Measurements from ENCODE around the gene PFN4. TPM values are rescaled to one million over a fixed set of nuclear protein-coding genes. Genes with fewer than 3 reads are reported as not detected.

Gene PFN4
- total RNA-seq, 4 donors from 2014 or later = not detected

DNA sequence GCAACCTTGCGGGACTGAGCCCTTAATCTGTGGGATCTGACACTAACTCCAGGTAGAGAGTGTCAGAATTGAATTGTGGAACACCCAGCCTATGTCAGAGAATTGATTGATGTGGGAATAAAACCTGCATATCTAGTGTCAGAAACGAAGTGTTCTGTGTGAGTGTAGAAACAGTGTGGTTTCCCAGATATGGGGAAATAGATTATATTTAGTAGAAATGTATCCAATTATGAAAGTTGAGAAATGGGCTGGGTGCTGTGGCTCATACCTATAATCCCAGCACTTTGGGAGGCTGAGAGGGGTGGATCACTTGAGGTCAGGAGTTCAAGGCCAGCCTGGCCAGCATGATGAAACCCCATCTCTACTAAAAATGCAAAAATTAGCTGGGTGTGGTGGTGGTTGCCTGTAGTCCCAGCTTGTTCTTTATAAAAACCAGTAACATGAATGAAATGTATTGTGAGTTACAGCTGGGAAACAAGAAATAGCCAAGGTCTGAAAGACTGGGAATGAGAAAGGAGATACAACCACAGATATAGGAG, 34.2 kb downstream of the PFN4 start:
- Histone ChIP-seq H3K27me3 (no peaks in the 10 kb centered on the region), H3K27ac (no peak overlapping the region), H3K4me1 (peaks cover 0 to 1% (median 0%) of the 10 kb centered on the region in 4 donors), H3K36me3 (peaks cover 0 to 3% (median 0%) of the 10 kb centered on the region in 3 donors), H3K4me3 (no peak overlapping the region), H3K9me3 (no peaks in the 10 kb centered on the region)
- no peak for DNase-seq
- TF ChIP-seq, protein P1, sequence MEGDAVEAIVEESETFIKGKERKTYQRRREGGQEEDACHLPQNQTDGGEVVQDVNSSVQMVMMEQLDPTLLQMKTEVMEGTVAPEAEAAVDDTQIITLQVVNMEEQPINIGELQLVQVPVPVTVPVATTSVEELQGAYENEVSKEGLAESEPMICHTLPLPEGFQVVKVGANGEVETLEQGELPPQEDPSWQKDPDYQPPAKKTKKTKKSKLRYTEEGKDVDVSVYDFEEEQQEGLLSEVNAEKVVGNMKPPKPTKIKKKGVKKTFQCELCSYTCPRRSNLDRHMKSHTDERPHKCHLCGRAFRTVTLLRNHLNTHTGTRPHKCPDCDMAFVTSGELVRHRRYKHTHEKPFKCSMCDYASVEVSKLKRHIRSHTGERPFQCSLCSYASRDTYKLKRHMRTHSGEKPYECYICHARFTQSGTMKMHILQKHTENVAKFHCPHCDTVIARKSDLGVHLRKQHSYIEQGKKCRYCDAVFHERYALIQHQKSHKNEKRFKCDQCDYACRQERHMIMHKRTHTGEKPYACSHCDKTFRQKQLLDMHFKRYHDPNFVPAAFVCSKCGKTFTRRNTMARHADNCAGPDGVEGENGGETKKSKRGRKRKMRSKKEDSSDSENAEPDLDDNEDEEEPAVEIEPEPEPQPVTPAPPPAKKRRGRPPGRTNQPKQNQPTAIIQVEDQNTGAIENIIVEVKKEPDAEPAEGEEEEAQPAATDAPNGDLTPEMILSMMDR (IDR thresholded peaks at IDR 0.05) = no peak
- TF ChIP-seq POLR2A (IDR thresholded peaks at IDR 0.05) = no peak

DNA sequence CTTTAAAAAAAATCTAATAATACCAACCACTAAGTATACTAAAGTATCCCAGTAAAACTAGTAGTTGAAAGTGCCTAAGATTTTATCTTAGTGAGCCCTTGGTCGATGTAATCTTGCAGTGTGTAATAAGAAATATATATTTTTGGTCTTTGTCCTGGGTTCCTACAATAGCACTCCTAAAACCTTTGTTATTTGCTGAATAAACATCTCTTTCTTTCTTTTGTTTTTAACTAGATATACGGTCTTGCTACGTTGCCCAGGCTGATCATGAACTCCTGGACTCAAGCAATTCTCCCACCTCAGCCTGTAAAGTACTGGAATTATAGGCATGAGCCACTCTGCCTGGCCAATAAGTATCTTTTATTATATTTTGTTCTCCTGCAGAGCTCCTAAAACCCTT, 36.1 kb downstream of the PFN4 start:
- Histone ChIP-seq H3K9me3 (no peaks in the 10 kb centered on the region), H3K27me3 (no peaks in the 10 kb centered on the region), H3K27ac (no peak overlapping the region), H3K4me1 (peaks cover 0 to 7% (median 6%) of the 10 kb centered on the region in 4 donors), H3K4me3 (no peak overlapping the region), H3K36me3 (peaks cover 0 to 13% (median 0%) of the 10 kb centered on the region in 3 donors)
- TF ChIP-seq, protein P1 (IDR thresholded peaks at IDR 0.05) = no peak
- no peak for TF ChIP-seq POLR2A (IDR thresholded peaks at IDR 0.05)
- no peak for DNase-seq

DNA sequence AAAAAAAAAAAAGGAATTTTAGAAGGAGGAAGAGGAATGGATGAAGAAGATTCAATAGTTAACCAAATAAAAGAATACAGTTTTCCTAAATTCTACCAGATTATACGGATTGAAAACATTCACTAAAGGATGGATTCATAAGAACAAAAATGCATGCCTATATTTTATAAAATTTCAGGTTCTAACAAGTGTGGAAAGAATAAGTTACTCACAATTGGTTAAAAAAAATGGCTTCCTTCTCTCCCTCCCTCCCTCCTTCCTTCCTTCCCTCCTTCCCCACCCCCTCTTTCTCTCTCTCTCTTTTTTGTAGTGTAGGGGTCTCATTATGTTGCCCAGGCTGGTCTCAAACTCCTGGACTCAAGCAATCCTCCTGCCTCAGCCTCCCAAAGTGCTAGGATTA, 36.9 kb downstream of the PFN4 start:
- no peak for DNase-seq
- no peak overlapping the region for H3K27ac ChIP-seq
- H3K4me1 ChIP-seq = peaks cover 0 to 7% (median 6%) of the 10 kb centered on the region in 4 donors
- no peaks in the 10 kb centered on the region for H3K9me3 ChIP-seq
- no peak for TF ChIP-seq POLR2A (IDR thresholded peaks at IDR 0.05)
- TF ChIP-seq, protein P1 (IDR thresholded peaks at IDR 0.05) = no peak
- H3K36me3 ChIP-seq = peaks cover 0 to 21% (median 0%) of the 10 kb centered on the region in 3 donors
- H3K4me3 ChIP-seq = no peak overlapping the region
- no peaks in the 10 kb centered on the region for H3K27me3 ChIP-seq

DNA sequence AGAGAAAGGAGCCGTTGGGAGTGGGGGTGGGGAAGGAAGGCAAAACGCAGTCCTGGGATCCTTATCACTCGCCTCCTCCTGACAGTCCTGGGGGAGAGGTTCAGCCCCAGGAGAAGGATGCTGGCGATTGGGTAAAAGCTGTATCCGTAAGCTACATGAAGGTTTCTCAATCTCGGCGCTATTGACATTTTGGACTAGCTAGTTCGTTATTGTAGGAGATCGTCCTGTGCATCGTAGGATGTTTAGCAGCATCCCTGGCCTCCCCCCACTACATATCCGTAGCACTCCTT, 38.0 kb downstream of the PFN4 start:
- Histone ChIP-seq H3K36me3 (peaks cover 0 to 30% (median 0%) of the 10 kb centered on the region in 3 donors), H3K4me1 (peaks cover 0 to 7% (median 6%) of the 10 kb centered on the region in 4 donors), H3K27ac (peak overlapping the region; percentile 80 to 96 (median 94)), H3K27me3 (no peaks in the 10 kb centered on the region), H3K9me3 (no peaks in the 10 kb centered on the region), H3K4me3 (peak overlapping the region; percentile 39 to 60 (median 54))
- TF ChIP-seq POLR2A (IDR thresholded peaks at IDR 0.05) = no peak
- TF ChIP-seq, protein P1 (IDR thresholded peaks at IDR 0.05) = no peak
- DNase-seq = peak in 1 of 3 donors; percentile 66

DNA sequence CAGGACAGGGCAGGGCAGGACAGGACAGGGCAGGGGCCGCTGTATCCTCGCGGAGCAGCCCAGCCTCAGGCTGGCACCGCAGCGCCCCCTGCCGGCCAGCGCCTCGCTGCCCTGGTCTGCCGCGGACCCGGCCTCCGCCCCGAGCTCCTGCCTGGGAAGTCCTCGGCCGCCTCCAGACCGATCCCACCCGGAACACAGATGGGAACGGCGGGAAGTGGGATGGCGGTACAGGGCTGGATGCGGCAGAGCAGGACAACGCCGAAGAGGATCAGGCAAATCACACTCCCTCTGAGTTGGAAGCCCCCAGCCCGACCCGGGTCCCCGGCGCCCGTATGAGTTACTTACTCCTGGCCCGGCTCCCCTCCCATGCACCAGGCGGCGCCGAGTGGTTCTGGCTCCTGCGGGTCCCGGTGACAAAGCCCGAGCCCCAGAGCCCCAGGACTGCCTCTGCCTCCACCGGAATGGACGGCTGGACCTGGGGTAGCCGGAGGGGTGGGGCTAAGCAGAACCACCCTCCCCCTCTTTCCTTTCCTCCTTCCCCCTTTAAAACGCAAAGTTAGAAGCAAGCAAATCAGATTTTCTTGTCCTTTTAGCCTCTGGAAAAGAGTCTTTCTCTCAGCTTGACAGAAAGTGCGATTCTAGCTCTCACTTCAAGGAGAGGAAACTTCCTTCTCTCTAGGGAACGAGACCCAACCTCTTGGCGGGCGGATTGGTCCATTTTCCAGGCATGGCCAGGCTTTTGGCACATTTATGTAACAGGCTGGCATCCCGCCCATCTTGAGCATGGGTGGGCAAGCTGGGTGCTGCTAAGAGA, 38.5 kb downstream of the PFN4 start, which contains the start of gene TP53I3:
TSS of gene TP53I3 (minus strand) at position 449 of the 814 bp plus-strand sequence. CDS start 508 bp downstream, outside the sequence.
- H3K9me3 ChIP-seq = no peaks in the 10 kb centered on the region
- peak; percentile 82 to 93 (median 93) for DNase-seq
- TF ChIP-seq, protein P1 (IDR thresholded peaks at IDR 0.05) = peak; percentile 76 to 99 (median 99)
- peak; percentile 86 to 91 for TF ChIP-seq POLR2A (IDR thresholded peaks at IDR 0.05)
- peaks cover 0 to 35% (median 0%) of the 10 kb centered on the region in 3 donors for H3K36me3 ChIP-seq
- H3K4me3 ChIP-seq = peak within 1 kb of the TSS; percentile 39 to 60 (median 54)
- H3K27ac ChIP-seq = peak within 1 kb of the TSS; percentile 80 to 96 (median 94)
- no peaks in the 10 kb centered on the region for H3K27me3 ChIP-seq
- peaks cover 0 to 7% (median 6%) of the 10 kb centered on the region in 4 donors for H3K4me1 ChIP-seq

All from Peyer's patch (tissue), 4 donors.